ENCODE data around the gene AMBP.

AMBP gene

GRCh38 chr9:114082763-114083412 lies 4.8 kb upstream of the AMBP start:
- H3K27ac ChIP-seq: peak overlapping the region; percentile 100
- peak; percentile 63 for TF ChIP-seq CTCF (IDR thresholded peaks at IDR 0.05)

- H3K27ac ChIP-seq: peak overlapping the region; percentile 100
- TF ChIP-seq ZFX (IDR thresholded peaks at IDR 0.05; ENCODE audit: borderline replicate concordance): no peak
- peak; percentile 92 for TF ChIP-seq CTCF (IDR thresholded peaks at IDR 0.05)
Observed at GRCh38 chr9:114082017-114082762, 4.1 kb upstream of the AMBP start.

GRCh38 chr9:114081441-114082016 lies 3.4 kb upstream of the AMBP start:
- H3K27ac ChIP-seq: peak overlapping the region; percentile 100
- TF ChIP-seq ZFX (IDR thresholded peaks at IDR 0.05; ENCODE audit: borderline replicate concordance) (no peak), CTCF (IDR thresholded peaks at IDR 0.05) (no peak)

- H3K27ac ChIP-seq: peak overlapping the region; percentile 100
Observed at GRCh38 chr9:114080773-114081440, 2.8 kb upstream of the AMBP start.

GRCh38 chr9:114080195-114080772 lies 2.2 kb upstream of the AMBP start:
- TF ChIP-seq CTCF (IDR thresholded peaks at IDR 0.05) (no peak), ZFX (IDR thresholded peaks at IDR 0.05; ENCODE audit: borderline replicate concordance) (no peak)
- peak overlapping the region; percentile 100 for H3K27ac ChIP-seq

More at GRCh38 chr9:114080773-114081440, 2.8 kb upstream of the AMBP start:
- TF ChIP-seq ZFX (IDR thresholded peaks at IDR 0.05; ENCODE audit: borderline replicate concordance) (no peak), CTCF (IDR thresholded peaks at IDR 0.05) (no peak)

GRCh38 chr9:114078781-114079156 lies 669 bp upstream of the AMBP start:
- peak overlapping the region; percentile 100 for H3K27ac ChIP-seq

More at GRCh38 chr9:114078781-114079156, 669 bp upstream of the AMBP start:
- TF ChIP-seq CTCF (IDR thresholded peaks at IDR 0.05): no peak
- TF ChIP-seq ZFX (IDR thresholded peaks at IDR 0.05; ENCODE audit: borderline replicate concordance): no peak

Measured in 22Rv1 (cell line).